IPS DF 6.9 (cell line): ENCODE data around the gene COMMD6.
A peak's percentile ranks its signal among the peaks of the same experiment; 100 is the strongest.
"Not testable (repeated sequence)": the region's sequence is repeated elsewhere in the genome, so short reads cannot be mapped to it uniquely, and the experiment has no call there.

ENCODE experiments used
- DNase-seq: peaks from one replicate; pipeline ENCODE4 v3.0.0-alpha.2; 2013; ENCODE audit warnings: low read depth, low spot score
- H3K27ac ChIP-seq: one replicate; pipeline ENCODE4 v1.5.1; 2013; ENCODE audit warnings: low read length, control low read depth
- H3K27me3 ChIP-seq: 2 replicates; pipeline ENCODE4 v1.6.1; 2013; ENCODE audit warnings: mild to moderate bottlenecking, low read length; ENCODE audit not compliant: control insufficient read depth, insufficient read depth
- H3K36me3 ChIP-seq: 2 replicates; pipeline ENCODE4 v1.6.1; 2013; ENCODE audit warnings: low read length; ENCODE audit not compliant: control insufficient read depth, insufficient read depth
- H3K4me1 ChIP-seq: 2 replicates; pipeline ENCODE4 v1.6.1; 2013; ENCODE audit warnings: low read length; ENCODE audit not compliant: control insufficient read depth, insufficient read depth
- H3K4me3 ChIP-seq: 2 replicates; pipeline ENCODE4 v1.5.1; 2013; ENCODE audit warnings: mild to moderate bottlenecking, low read length
- H3K9me3 ChIP-seq: 2 replicates; pipeline ENCODE4 v1.6.1; 2013; ENCODE audit warnings: low read length, inconsistent platforms; ENCODE audit not compliant: control insufficient read depth, insufficient read depth
- WGBS: extraction: QIAGEN DNeasy Blood & Tissue Kit; methylation state at CpG from one replicate; pipeline ENCODE4 v1.1.7; 2013; ENCODE audit warnings: mixed read lengths, missing lambda C conversion rate; ENCODE audit not compliant: insufficient read length, insufficient coverage; 5-methylcytosine and 5-hydroxymethylcytosine counted together

The COMMD6 gene

GRCh38 chr13:75554981-75555380 lies 17.3 kb upstream of the COMMD6 start:
- Histone ChIP-seq H3K9me3 (no peaks in the 10 kb centered on the region), H3K27me3 (no peaks in the 10 kb centered on the region), H3K4me3 (no peak overlapping the region), H3K27ac (no peak overlapping the region), H3K36me3 (no peaks in the 10 kb centered on the region), H3K4me1 (no peaks in the 10 kb centered on the region)
- WGBS = no CpG with 5 or more reads among the region's 3 CpGs
- no peak for DNase-seq

- no peaks in the 10 kb centered on the region for H3K36me3 ChIP-seq
- WGBS = no CpG with 5 or more reads among the region's 1 CpG
- no peaks in the 10 kb centered on the region for H3K4me1 ChIP-seq
- H3K4me3 ChIP-seq = no peak overlapping the region
- DNase-seq = no peak
- no peaks in the 10 kb centered on the region for H3K9me3 ChIP-seq
- H3K27ac ChIP-seq = no peak overlapping the region
- H3K27me3 ChIP-seq = no peaks in the 10 kb centered on the region
Observed at GRCh38 chr13:75554464-75554863, 16.8 kb upstream of the COMMD6 start.

GRCh38 chr13:75550159-75550567 lies 12.5 kb upstream of the COMMD6 start:
- Histone ChIP-seq H3K36me3 (no peaks in the 10 kb centered on the region), H3K4me1 (no peaks in the 10 kb centered on the region), H3K27me3 (no peaks in the 10 kb centered on the region), H3K4me3 (peak overlapping the region; percentile 95; the same call in 1 of the 2 replicates), H3K27ac (no peak overlapping the region), H3K9me3 (no peaks in the 10 kb centered on the region)
- DNase-seq = no peak
- WGBS = no CpG with 5 or more reads among the region's 10 CpGs

GRCh38 chr13:75549262-75550158 lies 11.9 kb upstream of the COMMD6 start, which contains the start of gene UCHL3:
UCHL3 (plus strand) TSS chr13:75549791; CDS start chr13:75549821, 30 bp downstream.
- no peaks in the 10 kb centered on the region for H3K36me3 ChIP-seq
- H3K4me3 ChIP-seq = peak within 1 kb of the TSS; percentile 95
- no CpG with 5 or more reads among the region's 74 CpGs for WGBS
- H3K9me3 ChIP-seq = no peaks in the 10 kb centered on the region
- no peaks in the 10 kb centered on the region for H3K27me3 ChIP-seq
- no peaks in the 10 kb centered on the region for H3K4me1 ChIP-seq
- no peak within 1 kb of the TSS for H3K27ac ChIP-seq
- peak; percentile 98 for DNase-seq

- no peak for DNase-seq
- H3K27ac ChIP-seq = no peak overlapping the region
- no peaks in the 10 kb centered on the region for H3K27me3 ChIP-seq
- no peaks in the 10 kb centered on the region for H3K4me1 ChIP-seq
- H3K36me3 ChIP-seq = no peaks in the 10 kb centered on the region
- H3K9me3 ChIP-seq = no peaks in the 10 kb centered on the region
- no CpG with 5 or more reads among the region's 3 CpGs for WGBS
- no peak overlapping the region for H3K4me3 ChIP-seq
Observed at GRCh38 chr13:75547917-75548316, 10.3 kb upstream of the COMMD6 start.

- not testable (repeated sequence) for H3K36me3 ChIP-seq, DNase-seq, H3K4me1 ChIP-seq, H3K27ac ChIP-seq, H3K9me3 ChIP-seq, H3K27me3 ChIP-seq, H3K4me3 ChIP-seq
- no CpG with 5 or more reads among the region's 14 CpGs for WGBS
Observed at GRCh38 chr13:75545386-75545785, 7.7 kb upstream of the COMMD6 start.

GRCh38 chr13:75544681-75545330 lies 7.2 kb upstream of the COMMD6 start:
- DNase-seq = no peak

GRCh38 chr13:75541961-75542360 lies 4.3 kb upstream of the COMMD6 start:
- DNase-seq = no peak
- no peaks in the 10 kb centered on the region for H3K27me3 ChIP-seq
- no CpG with 5 or more reads among the region's 1 CpG for WGBS
- H3K4me3 ChIP-seq = no peak overlapping the region
- no peaks in the 10 kb centered on the region for H3K4me1 ChIP-seq
- H3K27ac ChIP-seq = no peak overlapping the region
- H3K9me3 ChIP-seq = no peaks in the 10 kb centered on the region
- H3K36me3 ChIP-seq = no peaks in the 10 kb centered on the region

More at GRCh38 chr13:75544681-75545330, 7.2 kb upstream of the COMMD6 start:
- Histone ChIP-seq H3K27ac (no peak overlapping the region), H3K27me3 (no peaks in the 10 kb centered on the region), H3K36me3 (no peaks in the 10 kb centered on the region), H3K9me3 (no peaks in the 10 kb centered on the region), H3K4me3 (no peak overlapping the region), H3K4me1 (no peaks in the 10 kb centered on the region)
- WGBS = no CpG with 5 or more reads among the region's 10 CpGs

- Histone ChIP-seq H3K9me3 (no peaks in the 10 kb centered on the region), H3K4me1 (no peaks in the 10 kb centered on the region), H3K27me3 (no peaks in the 10 kb centered on the region), H3K27ac (no peak overlapping the region), H3K36me3 (no peaks in the 10 kb centered on the region), H3K4me3 (no peak overlapping the region)
- whole genome bisulfite sequencing = no CpG with 5 or more reads among the region's 4 CpGs
- no peak for DNase-seq
Observed at GRCh38 chr13:75541287-75541686, 3.6 kb upstream of the COMMD6 start.

GRCh38 chr13:75533861-75534260 lies 3.8 kb downstream of the COMMD6 start:
- no peaks in the 10 kb centered on the region for H3K4me1 ChIP-seq
- no peak overlapping the region for H3K4me3 ChIP-seq
- no CpG with 5 or more reads among the region's 1 CpG for WGBS
- no peaks in the 10 kb centered on the region for H3K27me3 ChIP-seq
- no peaks in the 10 kb centered on the region for H3K9me3 ChIP-seq
- no peak for DNase-seq
- H3K36me3 ChIP-seq = no peaks in the 10 kb centered on the region
- no peak overlapping the region for H3K27ac ChIP-seq
